Measurements from ENCODE around the gene MRPS15. TPM values are rescaled to one million over a fixed set of nuclear protein-coding genes. Genes with fewer than 3 reads are reported as not detected.

The MRPS15 gene
- total RNA-seq, 1 experiment from 2014 or later, result 98.7 TPM

DNA sequence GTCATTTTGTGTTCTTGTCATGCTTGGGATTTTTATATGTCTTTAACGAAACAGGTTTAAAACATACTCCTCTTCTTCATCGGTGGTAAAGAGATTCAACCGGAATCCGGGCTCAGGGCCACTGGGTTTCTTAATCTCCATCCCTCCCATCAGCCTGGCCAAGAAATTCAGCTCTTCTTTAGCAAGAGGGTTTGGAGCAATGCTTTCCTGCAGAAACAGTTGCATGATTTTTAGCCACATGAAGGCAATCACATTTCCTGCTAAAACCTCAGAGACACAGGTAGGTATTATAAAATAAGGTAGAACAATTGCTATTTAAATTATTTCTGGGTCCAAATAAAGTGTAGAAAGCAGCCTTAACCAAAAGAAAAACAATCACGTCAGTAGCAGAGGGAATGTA lies 43.8 kb downstream of the MRPS15 start:
- no peaks in the 10 kb centered on the region for H3K79me2 ChIP-seq (ENCODE audit: insufficient read depth, low read length)
- H3K9me3 ChIP-seq (ENCODE audit: control insufficient read depth in 1 of 2, insufficient read depth in 1 of 2, low read depth in 1 of 2, low read length in 2 of 2), result no peaks in the 10 kb centered on the region
- no peak overlapping the region for H3K4me3 ChIP-seq (replicated peaks in 1 of 2; ENCODE audit: low read depth in 1 of 2, low read length in 2 of 2)
- H3K9me2 ChIP-seq (ENCODE audit: insufficient read depth), result no peaks in the 10 kb centered on the region
- no peak overlapping the region for H2AFZ ChIP-seq (ENCODE audit: low read depth, low read length, poor library complexity, severe bottlenecking)
- no peak overlapping the region for H3K9ac ChIP-seq (ENCODE audit: low read length)
- H3K27me3 ChIP-seq (ENCODE audit: insufficient read depth, low read length), result no peaks in the 10 kb centered on the region
- no peak for ATAC-seq
- POLR2A ChIA-PET, result no interaction called here
- no peak overlapping the region for H3K27ac ChIP-seq (ENCODE audit: low read depth, low read length)
- DNase-seq (ENCODE audit: low read depth, low spot score), result no peak
- no peak for TF ChIP-seq RAD21 (IDR thresholded peaks at IDR 0.05; ENCODE audit: low read depth)
- TF ChIP-seq, protein P1, sequence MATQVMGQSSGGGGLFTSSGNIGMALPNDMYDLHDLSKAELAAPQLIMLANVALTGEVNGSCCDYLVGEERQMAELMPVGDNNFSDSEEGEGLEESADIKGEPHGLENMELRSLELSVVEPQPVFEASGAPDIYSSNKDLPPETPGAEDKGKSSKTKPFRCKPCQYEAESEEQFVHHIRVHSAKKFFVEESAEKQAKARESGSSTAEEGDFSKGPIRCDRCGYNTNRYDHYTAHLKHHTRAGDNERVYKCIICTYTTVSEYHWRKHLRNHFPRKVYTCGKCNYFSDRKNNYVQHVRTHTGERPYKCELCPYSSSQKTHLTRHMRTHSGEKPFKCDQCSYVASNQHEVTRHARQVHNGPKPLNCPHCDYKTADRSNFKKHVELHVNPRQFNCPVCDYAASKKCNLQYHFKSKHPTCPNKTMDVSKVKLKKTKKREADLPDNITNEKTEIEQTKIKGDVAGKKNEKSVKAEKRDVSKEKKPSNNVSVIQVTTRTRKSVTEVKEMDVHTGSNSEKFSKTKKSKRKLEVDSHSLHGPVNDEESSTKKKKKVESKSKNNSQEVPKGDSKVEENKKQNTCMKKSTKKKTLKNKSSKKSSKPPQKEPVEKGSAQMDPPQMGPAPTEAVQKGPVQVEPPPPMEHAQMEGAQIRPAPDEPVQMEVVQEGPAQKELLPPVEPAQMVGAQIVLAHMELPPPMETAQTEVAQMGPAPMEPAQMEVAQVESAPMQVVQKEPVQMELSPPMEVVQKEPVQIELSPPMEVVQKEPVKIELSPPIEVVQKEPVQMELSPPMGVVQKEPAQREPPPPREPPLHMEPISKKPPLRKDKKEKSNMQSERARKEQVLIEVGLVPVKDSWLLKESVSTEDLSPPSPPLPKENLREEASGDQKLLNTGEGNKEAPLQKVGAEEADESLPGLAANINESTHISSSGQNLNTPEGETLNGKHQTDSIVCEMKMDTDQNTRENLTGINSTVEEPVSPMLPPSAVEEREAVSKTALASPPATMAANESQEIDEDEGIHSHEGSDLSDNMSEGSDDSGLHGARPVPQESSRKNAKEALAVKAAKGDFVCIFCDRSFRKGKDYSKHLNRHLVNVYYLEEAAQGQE (IDR thresholded peaks at IDR 0.05; ENCODE audit: low read depth), result no peak
- peak overlapping the region; percentile 3; the same call in 1 of the 2 replicates for H3K4me2 ChIP-seq (ENCODE audit: low read length)
- no TSS peak for BruUV-seq (replicated peaks)
- no peaks in the 10 kb centered on the region for H3K36me3 ChIP-seq (ENCODE audit: control insufficient read depth in 1 of 2, insufficient read depth in 2 of 2, low read length in 2 of 2)
- no peaks in the 10 kb centered on the region for H4K20me1 ChIP-seq (ENCODE audit: insufficient read depth)
- CTCF ChIA-PET, result interaction anchor here (0.8 to 3.0 kb wide), 4 partner anchors 14 to 77 kb away, joined by 3 to 7 read pairs (median 4); no protein-coding TSS in a partner anchor
- intact Hi-C loops (cut with micrococcal nuclease), result loop anchor here (5.0 kb wide), 2 partner anchors 268 to 318 kb away; no protein-coding TSS in a partner anchor
- RAD21 ChIA-PET (ENCODE audit: low non-redundant PET in 1 of 2, low total read pairs in 2 of 2, uncharacterized antibody in 2 of 2, unreplicated experiment in 2 of 2), result no interaction called here
- H3K4me1 ChIP-seq (ENCODE audit: control insufficient read depth in 1 of 2, insufficient read depth in 2 of 2, low read length in 2 of 2), result peaks cover 6 to 23% of the 10 kb centered on the region in 2 experiments; a peak in 3 of 4 replicates

- no peak for ATAC-seq
- intact Hi-C loops (cut with micrococcal nuclease), result no loop called here
- no TSS peak for BruUV-seq (replicated peaks)
- H4K20me1 ChIP-seq (ENCODE audit: insufficient read depth), result no peaks in the 10 kb centered on the region
- H3K4me3 ChIP-seq (replicated peaks in 1 of 2; ENCODE audit: low read depth in 1 of 2, low read length in 2 of 2), result no peak overlapping the region
- no peaks in the 10 kb centered on the region for H3K9me2 ChIP-seq (ENCODE audit: insufficient read depth)
- ChIA-PET RAD21 (ENCODE audit: low non-redundant PET in 1 of 2, low total read pairs in 2 of 2, uncharacterized antibody in 2 of 2, unreplicated experiment in 2 of 2) (interaction anchor here in 1 of 2 experiments (1.6 kb wide), 1 partner anchor 77 kb away, joined by 4 read pairs; no protein-coding TSS in a partner anchor), CTCF (interaction anchor here (0.8 to 3.0 kb wide), 4 partner anchors 13 to 76 kb away, joined by 3 to 7 read pairs (median 4); no protein-coding TSS in a partner anchor), POLR2A (interaction anchor here (5.9 kb wide), 1 partner anchor 18 kb away, joined by 20 read pairs; no protein-coding TSS in a partner anchor)
- no peak overlapping the region for H3K9ac ChIP-seq (ENCODE audit: low read length)
- H3K9me3 ChIP-seq (ENCODE audit: control insufficient read depth in 1 of 2, insufficient read depth in 1 of 2, low read depth in 1 of 2, low read length in 2 of 2), result no peaks in the 10 kb centered on the region
- H2AFZ ChIP-seq (ENCODE audit: low read depth, low read length, poor library complexity, severe bottlenecking), result no peak overlapping the region
- no peak overlapping the region for H3K4me2 ChIP-seq (ENCODE audit: low read length)
- H3K27ac ChIP-seq (ENCODE audit: low read depth, low read length), result no peak overlapping the region
- no peaks in the 10 kb centered on the region for H3K27me3 ChIP-seq (ENCODE audit: insufficient read depth, low read length)
- H3K36me3 ChIP-seq (ENCODE audit: control insufficient read depth in 1 of 2, insufficient read depth in 2 of 2, low read length in 2 of 2), result no peaks in the 10 kb centered on the region
- H3K4me1 ChIP-seq (ENCODE audit: control insufficient read depth in 1 of 2, insufficient read depth in 2 of 2, low read length in 2 of 2), result peaks cover 6 to 23% of the 10 kb centered on the region in 2 experiments; a peak in 3 of 4 replicates
- no peaks in the 10 kb centered on the region for H3K79me2 ChIP-seq (ENCODE audit: insufficient read depth, low read length)
- DNase-seq (ENCODE audit: low read depth, low spot score), result no peak
- TF ChIP-seq CEBPB (IDR thresholded peaks at IDR 0.05; ENCODE audit: low read depth), result no peak
- TF ChIP-seq TCF7L2 (IDR thresholded peaks at IDR 0.05; ENCODE audit: borderline replicate concordance, extremely low read depth, insufficient read depth, insufficient read length), result no peak
- no peak for TF ChIP-seq ZNF274 (IDR thresholded peaks at IDR 0.05; ENCODE audit: low read depth, low read length)
- TF ChIP-seq, protein P2, sequence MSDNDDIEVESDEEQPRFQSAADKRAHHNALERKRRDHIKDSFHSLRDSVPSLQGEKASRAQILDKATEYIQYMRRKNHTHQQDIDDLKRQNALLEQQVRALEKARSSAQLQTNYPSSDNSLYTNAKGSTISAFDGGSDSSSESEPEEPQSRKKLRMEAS (IDR thresholded peaks at IDR 0.05), result no peak
- TF ChIP-seq, protein P1 (IDR thresholded peaks at IDR 0.05; ENCODE audit: low read depth), result no peak
- no peak for TF ChIP-seq SIN3A (IDR thresholded peaks at IDR 0.05; ENCODE audit: low read depth)
- TF ChIP-seq POLR2AphosphoS5 (IDR thresholded peaks at IDR 0.05; ENCODE audit: low read depth, low read length), result no peak
- TF ChIP-seq EGR1 (IDR thresholded peaks at IDR 0.05; ENCODE audit: low read depth), result no peak
- TF ChIP-seq, protein P3, sequence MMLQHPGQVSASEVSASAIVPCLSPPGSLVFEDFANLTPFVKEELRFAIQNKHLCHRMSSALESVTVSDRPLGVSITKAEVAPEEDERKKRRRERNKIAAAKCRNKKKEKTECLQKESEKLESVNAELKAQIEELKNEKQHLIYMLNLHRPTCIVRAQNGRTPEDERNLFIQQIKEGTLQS (IDR thresholded peaks at IDR 0.05), result no peak
- no peak for TF ChIP-seq JUND (IDR thresholded peaks at IDR 0.05)
- TF ChIP-seq CBX3 (IDR thresholded peaks at IDR 0.05; ENCODE audit: low read depth), result no peak
- TF ChIP-seq EZH2 (IDR thresholded peaks at IDR 0.05), result no peak
These were observed 44.6 kb downstream of the MRPS15 start for GRCh38 chr1:36419569-36419968.

All from HCT116 (cell line).